Hematopoietic multipotent progenitor cell treated with erythropoietin and hydrocortisone succinate and interleukin-3 and kit ligand, for 4 days (in vitro differentiated cells): ENCODE data around the gene C20orf96.
"Not testable (repeated sequence)": the region's sequence is repeated elsewhere in the genome, so short reads cannot be mapped to it uniquely, and the experiment has no call there.

ENCODE experiments used
- DNase-seq: peaks from one replicate; pipeline ENCODE4 v3.0.0-alpha.2; 2015

C20orf96 gene

DNA sequence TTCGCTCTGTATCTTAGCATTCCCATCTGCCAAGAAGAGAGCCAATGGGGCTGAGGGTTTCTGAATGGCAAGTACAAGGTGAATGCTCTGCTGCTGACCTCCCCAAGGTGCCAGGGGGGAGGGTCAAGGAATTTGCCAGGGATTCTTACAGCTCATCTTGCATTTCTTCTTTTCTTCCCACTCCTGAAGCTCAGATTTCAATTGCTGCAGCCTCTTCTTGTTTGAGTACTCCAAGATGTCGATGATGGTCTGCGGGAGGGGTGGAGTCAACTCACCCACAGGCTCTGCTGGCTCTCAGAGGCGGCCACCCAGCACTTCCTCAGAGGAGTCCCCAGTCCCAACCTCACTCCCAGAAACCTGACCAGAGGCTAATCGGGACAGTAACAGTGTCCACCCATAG is 12.4 kb downstream of the C20orf96 start:
- no peak for DNase-seq

DNA sequence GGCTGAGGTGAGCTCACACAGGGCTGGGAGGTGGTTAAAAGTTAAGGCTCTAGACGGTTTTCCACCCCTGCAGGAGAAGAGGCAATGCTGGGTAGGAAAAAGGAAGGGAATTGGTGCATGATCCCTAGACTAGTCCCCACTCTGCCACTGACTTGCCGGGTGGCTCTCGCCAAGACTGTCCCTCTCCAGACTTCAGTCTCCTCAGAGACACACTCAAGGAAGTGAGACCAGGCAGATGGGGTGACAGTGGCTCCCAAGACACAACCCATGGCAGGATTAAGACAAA is 13.1 kb downstream of the C20orf96 start:
- DNase-seq, result no peak

DNA sequence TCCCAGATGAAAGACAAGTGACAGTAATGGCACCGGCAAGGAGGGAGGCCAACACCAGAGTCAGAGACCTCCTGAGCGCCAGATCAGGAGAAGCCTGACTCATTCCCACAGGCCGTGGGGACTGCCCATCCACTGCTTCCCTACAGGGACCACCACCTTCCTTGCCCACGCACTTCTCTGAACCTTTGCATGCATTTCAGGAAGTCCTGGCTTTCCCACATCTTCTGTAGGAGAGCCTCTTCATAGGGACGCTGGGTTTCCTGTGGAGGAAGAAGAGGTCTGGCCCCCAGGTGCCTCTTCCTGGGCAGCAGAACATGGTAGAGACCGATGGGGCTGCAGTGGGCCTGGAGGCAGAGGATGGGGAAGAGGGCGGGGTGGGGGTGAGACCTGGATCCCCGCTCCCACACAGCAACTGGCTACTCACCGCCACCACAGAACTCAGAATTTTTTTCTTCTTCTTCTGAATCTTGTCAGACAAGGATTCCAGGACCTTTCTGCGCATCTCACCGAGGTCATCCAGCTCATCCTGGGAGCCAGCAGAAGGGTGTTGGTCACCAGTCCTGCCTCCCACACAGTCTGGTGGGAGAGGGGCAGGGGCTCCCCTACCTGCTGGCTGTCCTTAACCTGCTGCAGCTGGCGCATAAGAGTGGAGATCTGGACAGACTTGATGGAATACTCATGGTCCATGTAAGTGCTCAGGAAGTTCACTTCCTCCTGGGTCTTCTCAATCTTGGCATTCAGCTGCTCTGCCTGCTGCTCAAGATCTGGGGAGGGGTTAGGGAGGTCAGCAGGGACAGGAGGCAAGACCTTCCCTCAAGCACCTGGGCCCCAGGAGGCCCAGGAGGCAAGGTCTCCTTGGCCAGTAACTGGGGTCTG is 13.7 kb downstream of the C20orf96 start:
- DNase-seq, result no peak

DNA sequence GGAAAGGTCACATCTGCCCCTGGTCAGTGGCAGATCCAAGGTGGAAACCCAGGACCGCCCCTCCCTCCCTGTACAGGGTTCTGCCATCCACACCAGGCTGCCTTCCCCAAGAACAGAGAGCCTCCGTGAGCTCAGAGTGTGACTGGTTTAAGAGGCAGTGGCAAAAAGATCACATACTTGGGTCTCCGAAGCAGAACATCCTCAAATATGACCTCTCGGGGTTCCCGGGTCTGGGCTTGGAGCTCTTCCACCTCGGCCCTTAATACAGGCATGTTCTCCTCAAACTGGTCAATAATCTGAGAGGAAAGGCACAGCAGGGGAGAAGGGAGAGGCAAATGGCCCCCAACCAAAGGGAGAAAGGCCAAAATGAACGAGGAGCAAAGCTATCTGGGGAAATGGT is 14.8 kb downstream of the C20orf96 start:
- DNase-seq, result no peak

DNA sequence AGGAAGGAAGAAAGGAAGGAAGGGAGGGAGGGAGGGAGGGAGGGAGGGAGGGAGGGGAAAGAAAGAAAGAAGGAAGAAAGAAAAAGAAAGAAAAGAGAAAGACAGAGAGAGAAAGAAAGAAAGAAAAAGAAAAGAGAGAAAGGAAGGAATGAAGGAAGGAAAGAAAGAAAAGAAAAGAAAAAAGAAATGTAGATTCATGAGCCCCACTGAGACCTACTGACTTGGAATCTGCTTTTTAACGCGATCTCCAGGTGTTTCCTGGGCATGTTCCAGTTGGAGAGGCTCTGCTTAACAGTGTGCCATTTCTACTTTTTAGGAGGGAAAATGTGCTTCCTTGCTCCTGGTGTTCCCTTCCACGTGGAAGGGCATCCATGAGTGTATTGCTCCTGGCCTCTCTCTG is 16.7 kb downstream of the C20orf96 start:
- DNase-seq, result no peak

DNA sequence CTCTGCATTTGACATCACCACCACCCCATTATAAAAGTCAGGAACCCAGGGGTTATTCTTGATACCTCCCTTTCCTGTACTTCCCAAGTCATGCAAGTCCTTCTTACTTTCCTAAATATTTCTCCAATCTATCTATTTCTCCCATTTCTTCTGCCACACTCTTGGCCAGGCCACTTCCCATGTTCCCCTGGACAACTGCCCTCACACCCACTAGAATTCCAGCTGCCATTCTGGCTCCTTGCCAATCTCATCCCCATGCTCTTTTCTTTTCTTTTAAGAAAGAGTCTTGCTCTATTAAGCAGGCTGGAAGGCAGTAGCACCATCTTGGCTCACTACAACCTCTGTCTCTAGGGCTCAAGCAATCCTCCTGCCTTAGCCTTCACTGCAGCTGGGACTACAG is 17.8 kb downstream of the C20orf96 start:
- DNase-seq, result no peak

DNA sequence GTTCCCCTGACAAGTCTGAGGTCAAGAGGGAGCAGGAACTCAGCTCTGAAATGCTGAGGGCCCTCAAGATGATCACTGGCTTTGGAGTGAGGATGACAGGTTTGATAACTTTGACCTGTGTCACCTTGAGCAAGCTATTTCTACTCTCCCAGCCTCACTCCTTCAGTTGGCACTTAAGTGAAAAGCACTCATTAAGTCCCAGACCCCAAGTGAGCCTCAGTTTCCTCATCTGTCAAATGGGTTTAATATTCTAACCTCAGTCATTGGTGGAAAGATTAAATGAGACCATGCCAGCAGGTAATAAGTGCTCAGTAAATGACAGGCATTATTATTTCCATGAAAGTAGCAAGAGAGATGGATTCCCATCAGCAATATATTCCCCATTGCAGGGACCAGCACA is 19.0 kb downstream of the C20orf96 start:
- no peak for DNase-seq

DNA sequence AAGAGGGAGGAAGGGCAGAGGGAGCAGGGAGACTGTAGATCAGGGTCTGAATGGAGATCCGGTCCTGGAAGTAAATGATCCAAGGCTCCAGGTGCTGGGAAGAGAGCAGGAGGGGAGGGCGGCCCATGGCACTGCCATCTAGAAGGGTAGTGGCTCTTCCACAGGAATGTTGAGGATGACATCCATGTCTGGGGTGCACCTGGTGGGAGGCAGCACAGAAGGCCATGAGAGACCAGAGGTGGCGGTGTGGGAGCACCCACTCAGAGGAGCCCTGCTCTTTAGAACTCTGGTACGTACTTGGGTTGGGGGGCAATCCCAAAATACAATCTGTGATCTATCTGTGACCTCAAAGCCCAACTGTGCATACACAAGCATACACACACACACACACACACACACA is 19.5 kb downstream of the C20orf96 start:
- DNase-seq, result no peak

DNA sequence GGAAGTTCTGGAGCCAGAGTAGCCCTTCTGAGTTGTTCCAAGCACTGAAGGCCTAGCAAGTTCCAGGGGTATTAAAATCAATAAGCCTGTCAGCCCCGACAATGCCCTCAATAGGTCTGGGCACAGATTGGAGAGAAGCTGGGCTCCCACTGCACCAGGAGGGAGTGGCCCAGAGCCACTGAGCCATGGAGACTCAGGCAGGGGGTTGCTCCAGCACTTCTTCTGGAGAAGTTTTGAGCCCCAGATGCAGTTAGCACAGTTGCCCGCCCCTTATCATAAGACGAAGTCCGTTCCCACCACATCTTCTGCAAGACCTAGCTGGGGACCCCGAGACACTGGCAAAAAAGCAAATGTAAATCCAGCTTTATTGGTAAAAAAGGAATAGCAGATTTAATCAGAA is 20.0 kb downstream of the C20orf96 start:
- DNase-seq, result no peak

DNA sequence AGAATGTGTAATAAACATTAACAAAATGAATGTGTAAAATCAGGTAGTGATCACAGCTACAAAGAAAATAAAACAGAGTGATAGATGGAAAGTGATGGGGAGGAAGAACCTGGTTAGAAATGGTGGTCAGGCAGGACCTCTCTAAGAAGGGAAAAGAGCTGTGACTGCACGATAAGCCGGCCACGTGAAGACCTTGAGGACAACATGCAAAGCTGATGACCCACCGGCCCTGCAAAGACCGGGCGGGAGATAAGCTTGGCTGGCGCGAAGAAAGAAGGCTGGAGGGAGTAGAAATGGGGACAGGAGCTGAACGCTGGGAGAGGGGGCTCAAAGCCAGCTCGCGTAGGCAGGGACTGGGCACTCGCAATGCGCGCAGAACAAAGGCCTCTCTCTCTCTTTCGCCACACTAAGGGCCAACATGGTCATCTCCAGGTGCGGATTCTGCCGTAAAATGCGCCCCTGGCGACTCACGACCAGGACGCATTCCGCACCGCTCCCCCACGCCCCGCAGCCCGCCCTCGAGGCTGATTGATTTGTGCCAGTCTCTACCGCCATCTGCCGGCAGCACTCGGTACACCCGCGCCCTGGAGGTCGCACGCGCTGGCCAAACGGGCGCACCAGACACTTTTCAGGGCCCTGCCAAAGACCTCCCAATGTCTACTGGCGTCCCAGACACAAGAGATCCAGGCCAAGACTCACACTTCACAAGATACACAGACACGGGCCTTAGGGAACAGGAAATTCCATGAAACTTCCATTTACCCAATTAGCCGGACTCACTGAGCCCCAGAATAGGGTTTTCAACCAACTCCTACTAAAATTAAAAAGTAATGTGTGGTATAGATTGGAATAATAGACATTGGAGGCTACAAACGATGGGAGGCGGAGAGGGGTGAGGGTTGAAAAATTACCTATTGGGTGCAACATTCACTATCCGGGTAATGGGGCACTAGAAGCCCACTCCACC is 23.7 kb downstream of the C20orf96 start:
- DNase-seq, result peak; percentile 94

DNA sequence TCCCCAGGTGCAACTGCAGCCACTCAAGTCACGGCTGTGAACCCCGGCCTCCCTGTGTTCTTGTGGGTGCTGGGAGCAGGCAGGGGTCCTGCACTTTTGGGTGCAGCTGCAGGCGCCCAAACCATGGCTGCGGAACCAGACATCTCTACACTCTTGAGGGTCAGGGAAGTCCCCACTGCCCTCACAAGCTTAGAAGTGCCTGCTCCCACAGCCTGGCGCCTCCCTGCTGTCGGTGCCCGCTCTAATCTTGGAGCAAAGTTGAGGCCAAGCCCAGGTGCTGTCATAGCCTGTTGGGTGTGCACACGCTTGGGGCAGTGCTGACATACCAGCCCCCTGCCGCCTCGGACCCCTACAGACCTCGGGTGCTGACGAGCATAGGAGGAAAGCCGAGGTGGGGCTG is 26.8 kb downstream of the C20orf96 start:
- no peak for DNase-seq

DNA sequence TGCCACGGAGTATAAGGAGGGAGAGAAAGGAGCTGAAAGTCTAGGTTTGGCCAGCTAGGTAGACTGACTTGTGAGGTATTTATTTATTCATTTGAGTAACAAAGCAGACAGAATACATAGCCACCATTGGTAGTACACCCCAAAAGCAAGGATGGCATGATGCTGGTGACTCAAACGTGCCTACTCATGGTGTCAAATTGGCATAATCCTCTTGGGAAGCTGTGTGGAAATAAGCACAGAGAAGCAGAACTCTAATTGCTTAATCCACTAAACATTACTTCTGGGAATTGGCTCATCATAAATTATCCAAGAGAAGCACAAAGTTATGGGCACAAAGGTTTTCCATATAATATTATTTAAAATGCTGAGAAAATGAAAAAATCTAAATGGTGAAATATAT is 30.6 kb downstream of the C20orf96 start:
- no peak for DNase-seq

DNA sequence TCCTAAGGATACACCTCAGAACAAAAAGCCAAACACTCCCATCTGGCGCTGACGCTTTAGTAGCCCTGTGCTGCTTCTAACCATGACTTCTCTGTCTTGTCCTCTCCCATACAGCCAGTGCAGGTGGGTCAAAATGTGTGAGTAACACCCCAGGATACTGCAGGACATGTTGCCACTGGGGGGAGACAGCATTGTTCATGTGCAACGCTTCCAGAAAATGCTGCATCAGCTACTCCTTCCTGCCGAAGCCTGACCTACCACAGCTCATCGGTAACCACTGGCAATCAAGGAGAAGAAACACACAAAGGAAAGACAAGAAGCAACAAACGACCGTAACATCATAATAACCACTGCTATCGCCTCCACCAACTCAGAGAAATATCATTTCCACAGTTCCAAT is 31.6 kb downstream of the C20orf96 start:
- DNase-seq, result peak; percentile 60

DNA sequence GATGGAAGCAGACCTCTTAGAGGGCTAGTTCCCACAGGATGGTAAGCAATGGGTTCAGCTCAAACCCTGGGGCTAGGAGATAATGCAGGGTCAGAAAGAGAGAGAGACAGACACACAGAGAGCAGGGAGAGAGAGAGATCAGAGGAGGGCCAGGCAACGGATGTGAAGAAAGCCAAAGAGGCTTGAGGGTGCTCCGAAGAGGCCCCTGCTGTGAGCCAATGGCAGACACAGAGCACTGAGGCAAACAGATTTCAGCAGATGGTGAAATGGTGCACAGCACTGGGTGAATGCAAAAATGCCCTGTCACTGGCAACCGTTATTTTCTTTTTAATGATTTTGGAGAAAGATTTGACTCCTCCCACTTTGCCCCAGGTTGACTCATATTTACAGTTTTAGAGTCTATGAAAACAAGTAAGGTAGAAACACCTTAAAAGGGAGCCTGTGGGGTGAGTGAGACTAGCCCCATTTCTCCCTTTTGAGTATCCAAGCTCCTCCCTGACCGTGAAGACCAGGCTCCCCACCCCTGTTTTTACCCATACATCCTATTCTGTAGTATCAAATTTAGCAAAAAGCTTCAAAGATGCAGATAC is 32.2 kb downstream of the C20orf96 start:
- no peak for DNase-seq

DNA sequence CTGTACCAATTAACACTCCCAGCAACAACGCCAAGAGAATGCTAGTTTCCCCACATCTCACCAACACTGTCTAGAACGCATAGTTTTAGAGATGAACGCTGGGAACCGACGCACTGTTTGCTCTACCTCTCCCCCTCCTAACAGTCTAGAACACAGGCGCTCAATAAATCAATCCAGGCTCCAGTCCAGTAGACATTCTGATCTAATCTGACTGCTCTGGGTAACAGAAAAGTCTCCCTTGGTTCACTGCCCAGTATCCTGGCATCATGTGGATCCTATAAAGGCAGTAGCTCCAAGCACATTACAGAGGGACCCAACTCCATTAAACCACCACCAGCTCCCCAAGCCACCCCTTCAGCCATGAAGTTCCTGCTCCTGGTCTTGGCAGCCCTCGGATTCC is 33.1 kb downstream of the C20orf96 start, which contains the start of gene DEFB132:
Gene DEFB132, plus strand, starts transcription at position 306 of the 400 bp plus-strand sequence. Its CDS starts 55 bp downstream, at position 361.
- no peak for DNase-seq

DNA sequence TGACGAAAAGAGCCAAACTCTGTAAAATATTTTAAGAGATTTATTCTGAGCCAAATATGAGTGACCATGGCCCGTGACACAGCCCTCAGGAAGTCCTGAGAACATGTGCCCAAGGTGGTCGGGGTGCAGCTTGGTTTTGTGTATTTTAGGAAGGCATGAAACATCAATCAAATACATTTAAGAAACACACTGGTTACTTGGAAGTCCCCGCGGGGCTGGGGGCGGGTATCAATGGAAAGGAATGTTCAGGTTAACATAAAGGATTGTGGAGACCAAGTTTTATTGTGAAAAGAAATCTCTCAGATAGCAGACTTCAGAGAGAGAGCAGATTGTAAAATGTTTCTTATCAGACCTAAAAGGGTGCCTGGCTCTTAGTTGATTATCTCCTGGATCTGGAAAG is 37.1 kb downstream of the C20orf96 start:
- DNase-seq, result not testable (repeated sequence)

DNA sequence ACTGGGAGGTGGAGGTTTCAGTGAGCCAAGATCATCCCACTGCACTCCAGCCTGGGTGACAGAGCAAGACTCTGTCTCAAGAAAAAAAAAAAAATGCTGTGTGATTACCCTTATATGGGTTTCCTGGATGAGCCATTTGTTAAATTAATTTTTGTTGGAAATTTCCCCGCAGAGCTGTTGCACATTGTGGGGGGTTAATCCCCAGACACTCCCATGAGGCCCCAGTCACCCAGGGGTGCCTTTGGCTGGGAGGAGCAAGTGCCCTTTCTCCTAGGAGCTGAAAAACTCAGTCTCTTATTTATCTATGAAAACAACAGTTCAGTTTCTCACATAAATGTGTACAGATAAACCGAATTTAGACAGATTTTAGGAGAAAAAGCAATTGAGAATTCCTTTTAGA is 37.7 kb downstream of the C20orf96 start:
- no peak for DNase-seq

DNA sequence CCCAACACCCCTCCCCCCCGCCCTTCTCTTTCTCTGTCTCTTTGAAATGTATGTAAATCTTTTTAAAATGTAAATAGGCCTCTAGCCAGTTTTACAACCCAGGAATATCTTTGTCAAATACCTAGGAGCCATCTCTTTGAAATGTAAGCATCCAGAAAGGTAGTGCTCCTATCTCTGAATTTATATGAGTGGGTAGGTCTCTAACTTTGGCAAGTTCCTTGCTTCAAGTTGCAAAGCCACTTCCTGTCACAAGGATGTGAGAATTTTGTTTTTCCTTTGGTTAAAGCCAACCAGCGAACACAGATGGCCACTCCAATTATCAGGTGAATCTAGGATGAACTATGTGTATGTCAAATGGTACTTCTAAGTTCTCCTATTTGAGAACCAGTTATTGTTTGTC is 39.2 kb downstream of the C20orf96 start:
- peak; percentile 29 for DNase-seq

DNA sequence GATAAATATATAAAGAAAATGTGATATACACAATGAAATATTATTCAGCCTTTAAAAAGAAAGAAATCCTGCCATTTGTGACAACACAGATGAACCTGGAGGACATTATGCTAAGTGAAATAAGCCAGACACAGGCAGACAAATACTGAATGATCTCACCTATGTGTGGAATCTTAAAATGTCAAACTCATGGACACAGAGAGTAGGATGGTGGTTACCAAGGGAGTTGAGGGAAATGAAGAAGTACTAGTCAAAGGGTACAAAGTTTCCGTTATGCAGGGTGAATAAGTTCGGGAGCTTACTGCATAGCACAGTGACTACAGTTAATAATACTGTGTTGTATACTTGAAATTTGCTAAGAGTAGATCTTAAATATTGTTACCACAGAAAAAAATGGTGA is 47.6 kb downstream of the C20orf96 start:
- DNase-seq, result no peak

DNA sequence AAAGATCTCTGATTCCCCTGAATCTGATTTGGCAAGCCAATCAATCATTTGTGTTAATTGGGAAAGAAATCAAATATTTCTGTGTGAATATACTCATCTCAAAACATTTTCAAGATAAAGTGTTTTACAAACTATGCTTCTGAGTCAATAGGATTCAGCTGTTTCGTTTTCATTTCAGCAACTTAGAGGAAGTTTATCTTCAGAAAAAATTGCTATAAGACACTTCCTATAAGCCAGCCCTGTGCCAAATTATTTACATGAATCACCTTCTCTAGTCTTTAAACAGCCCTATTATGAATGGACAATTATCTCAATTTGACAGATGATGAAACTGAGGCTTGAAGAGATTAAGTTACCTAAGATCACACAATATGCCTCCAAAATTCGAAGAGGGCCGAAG is 52.6 kb downstream of the C20orf96 start:
- peak; percentile 60 for DNase-seq

DNA sequence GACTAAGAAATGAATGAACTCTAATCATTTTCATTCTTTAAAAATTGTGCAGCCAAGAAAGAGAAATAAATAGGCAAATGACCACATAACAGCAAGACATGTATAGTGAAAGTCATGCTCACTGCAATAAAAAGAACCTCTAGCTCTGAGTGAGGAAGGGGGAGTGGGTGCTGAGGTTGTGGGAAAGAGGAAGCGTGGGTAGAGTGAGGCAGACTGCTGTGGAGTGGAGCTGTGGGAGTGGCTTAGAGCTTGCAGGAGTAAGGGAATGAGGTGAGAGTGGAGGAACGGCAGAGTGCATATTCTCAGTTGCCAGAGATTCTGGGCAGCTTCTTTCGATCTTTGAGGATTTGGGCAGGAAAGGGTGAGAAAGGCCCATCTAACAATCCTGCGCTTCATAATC is 53.1 kb downstream of the C20orf96 start:
- DNase-seq, result peak; percentile 75

DNA sequence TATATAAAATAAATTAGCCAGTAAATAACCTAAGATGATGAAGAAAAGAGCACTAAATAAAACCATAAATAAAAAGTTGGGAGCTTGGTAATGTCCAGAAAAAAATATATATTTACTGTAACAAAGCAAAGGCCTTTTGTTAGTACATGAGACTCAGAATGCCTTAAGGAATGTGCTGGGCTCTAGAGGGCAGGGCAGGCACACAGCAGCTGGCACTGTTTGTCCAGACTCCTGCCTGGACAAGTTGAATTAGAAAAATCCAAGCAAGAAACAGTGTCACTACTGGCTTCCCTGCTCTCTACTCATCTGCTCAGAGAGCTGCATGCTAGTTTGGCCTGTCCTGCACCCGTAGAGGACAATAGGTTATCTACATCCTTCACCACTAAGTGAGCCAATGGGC is 54.7 kb downstream of the C20orf96 start:
- peak; percentile 34 for DNase-seq

DNA sequence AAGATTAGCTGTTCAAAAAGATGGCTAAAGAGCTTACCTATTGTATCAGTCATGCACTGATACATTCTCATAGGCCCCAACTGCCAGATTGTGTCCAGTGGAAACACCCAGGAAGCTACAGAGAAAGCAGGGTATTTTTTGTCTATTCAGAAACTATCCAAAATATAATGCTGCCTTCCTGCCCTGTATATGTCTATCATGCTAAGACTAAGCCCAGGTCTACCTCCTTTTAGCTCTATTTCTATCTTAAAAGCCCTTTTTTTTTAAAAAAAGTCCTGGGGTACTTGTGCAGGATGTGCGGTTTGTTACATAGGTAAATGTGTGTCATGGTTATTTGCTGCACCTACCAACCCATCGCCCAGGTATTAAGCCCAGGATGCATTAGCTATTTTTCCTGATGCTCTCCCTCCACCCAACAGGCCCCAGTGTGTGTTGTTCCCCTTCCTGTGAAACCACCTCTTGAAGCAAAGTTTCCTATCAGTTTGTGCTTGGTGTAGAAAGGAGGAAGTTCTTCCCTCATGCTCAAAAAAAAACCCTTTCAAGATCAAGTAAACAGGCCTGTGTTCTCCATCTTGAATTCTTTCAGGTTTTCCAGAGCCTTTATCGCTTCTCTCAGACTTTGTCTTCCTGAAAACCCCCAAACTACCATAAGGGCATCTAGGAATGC is 63.0 kb downstream of the C20orf96 start:
- peak; percentile 73 for DNase-seq
